GM18502 (cell line): ENCODE measurements around the gene RNF222.
"Not testable (repeated sequence)": the region's sequence is repeated elsewhere in the genome, so short reads cannot be mapped to it uniquely, and the experiment has no call there.

Source experiments
- ATAC-seq: cut with Tn5 transposase; IDR thresholded peaks from one replicate; pipeline ENCODE4 v1.9.1; 2021; ENCODE audit warnings: mild to moderate bottlenecking; ENCODE audit not compliant: unreplicated experiment, poor library complexity

Gene RNF222

GRCh38 chr17:8382880-8383142, 14.8 kb downstream of the RNF222 start:
- ATAC-seq: no peak

GRCh38 chr17:8382052-8382879, 15.4 kb downstream of the RNF222 start:
- ATAC-seq: no peak

GRCh38 chr17:8380049-8380448, 17.6 kb downstream of the RNF222 start:
- ATAC-seq: no peak

- not testable (repeated sequence) for ATAC-seq
Measured at GRCh38 chr17:8378117-8378516, 19.5 kb downstream of the RNF222 start.

- no peak for ATAC-seq
Measured at GRCh38 chr17:8377422-8377821, 20.2 kb downstream of the RNF222 start.

- peak; percentile 92 for ATAC-seq
Measured at GRCh38 chr17:8376271-8377067, 21.2 kb downstream of the RNF222 start, which contains the start of gene KRABD2. TSS of gene KRABD2 (minus strand) at chr17:8376704.

GRCh38 chr17:8375738-8376259, 21.8 kb downstream of the RNF222 start:
- no peak for ATAC-seq

GRCh38 chr17:8373856-8374255, 23.8 kb downstream of the RNF222 start:
- ATAC-seq: not testable (repeated sequence)

- no peak for ATAC-seq
Measured at GRCh38 chr17:8372422-8372821, 25.2 kb downstream of the RNF222 start.

- ATAC-seq: no peak
Measured at GRCh38 chr17:8371786-8372185, 25.8 kb downstream of the RNF222 start.

GRCh38 chr17:8369944-8370343, 27.7 kb downstream of the RNF222 start:
- ATAC-seq: no peak

GRCh38 chr17:8368193-8368592, 29.4 kb downstream of the RNF222 start:
- no peak for ATAC-seq

- no peak for ATAC-seq
Measured at GRCh38 chr17:8366231-8366630, 31.4 kb downstream of the RNF222 start.

GRCh38 chr17:8365143-8365542, 32.5 kb downstream of the RNF222 start:
- ATAC-seq: no peak

GRCh38 chr17:8362651-8363332, 34.8 kb downstream of the RNF222 start:
- ATAC-seq: no peak

- ATAC-seq: no peak
Measured at GRCh38 chr17:8360751-8361150, 36.9 kb downstream of the RNF222 start.

- ATAC-seq: no peak
Measured at GRCh38 chr17:8360260-8360659, 37.4 kb downstream of the RNF222 start.

- ATAC-seq: no peak
Measured at GRCh38 chr17:8359769-8360168, 37.9 kb downstream of the RNF222 start.

- no peak for ATAC-seq
Measured at GRCh38 chr17:8357910-8358309, 39.7 kb downstream of the RNF222 start.

- ATAC-seq: no peak
Measured at GRCh38 chr17:8354236-8354635, 43.4 kb downstream of the RNF222 start.

GRCh38 chr17:8353736-8354135, 43.9 kb downstream of the RNF222 start:
- ATAC-seq: no peak
